GM12878 (cell line): ENCODE measurements around the gene NNAT. TPM values are rescaled to one million over a fixed set of nuclear protein-coding genes. Genes with fewer than 3 reads are reported as not detected.

Source experiments
- ATAC-seq: fragments of 200-7000 bp; cut with Tn5 transposase; 3 replicates; pipeline ENCODE4 v1.9.1; 2020; ENCODE audit warnings: mild to moderate bottlenecking, moderate library complexity
- BruUV-seq: library from RNA; stranded (reverse); fragments of 400-500 nt; replicated peaks from 2 replicates; lab custom pipeline; 2021; lab: Mats Ljungman, UMichigan
- CTCF ChIA-PET: fragments of 300-600 bp; sonication (Branson Sonifier 250); formaldehyde crosslinking; extraction: SDS; loops from one replicate; lab custom pipeline; 2021; ENCODE audit warnings: inconsistent platforms; lab: Yijun Ruan, JAX
- POLR2A ChIA-PET: fragments of 350-600 bp; formaldehyde crosslinking; extraction: SDS; loops from one replicate; lab custom pipeline; 2021; ENCODE audit warnings: inconsistent platforms; lab: Charles Lee
- RAD21 ChIA-PET: fragments of 300-600 bp; sonication (Branson Sonifier 250); formaldehyde crosslinking; loops from one replicate; lab custom pipeline; 2023; ENCODE audit warnings: antibody characterized with exemption; ENCODE audit not compliant: unreplicated experiment; lab: Charles Lee
- SMC1A ChIA-PET: fragments of 300-600 bp; sonication (Branson Sonifier 250); formaldehyde crosslinking; loops from one replicate; lab custom pipeline; 2023; ENCODE audit not compliant: unreplicated experiment, uncharacterized antibody; lab: Charles Lee
- DNase-seq: peaks from one replicate; pipeline ENCODE4 v3.0.0-alpha.2; 2011; ENCODE audit warnings: low read depth, low spot score
- FAIRE-seq: peaks from 3 replicates; lab custom pipeline; 2011; peaks lifted over from hg19 to GRCh38; lab: Jason Lieb, UNC
- H2AFZ ChIP-seq: 2 replicates; pipeline ENCODE4 v1.6.0; 2011; ENCODE audit warnings: low read depth, low read length, control low read depth; ENCODE audit not compliant: control insufficient read depth
- H3K27ac ChIP-seq: 2 replicates; pipeline ENCODE4 v1.5.1; 2011; ENCODE audit warnings: control low read depth; ENCODE audit not compliant: control insufficient read depth, insufficient read depth
- H3K27me3 ChIP-seq, 2 experiments: replicated peaks in 1 of 2; 2 replicates each; pipeline versions ENCODE4 v1.6.0 to v1.6.1; 2011; ENCODE audit warnings: low read length in 1 of 2; ENCODE audit not compliant: control insufficient read depth in 2 of 2, insufficient read depth in 2 of 2
- H3K36me3 ChIP-seq, 2 experiments: 2 replicates each; pipeline ENCODE4 v1.5.1; 2011; ENCODE audit warnings: low read length in 1 of 2; ENCODE audit not compliant: control insufficient read depth in 2 of 2, insufficient read depth in 2 of 2
- H3K4me1 ChIP-seq: 2 replicates; pipeline ENCODE4 v1.6.1; 2011; ENCODE audit warnings: mild to moderate bottlenecking, low read length, moderate library complexity, mixed read lengths; ENCODE audit not compliant: control insufficient read depth, insufficient read depth
- H3K4me2 ChIP-seq: 2 replicates; pipeline ENCODE4 v1.6.0; 2011; ENCODE audit warnings: control low read depth; ENCODE audit not compliant: control insufficient read depth, insufficient read depth
- H3K4me3 ChIP-seq: fragments of 200-600 bp; sonication (generic); 2 replicates; pipeline ENCODE4 v1.5.1; 2016
- H3K79me2 ChIP-seq: 2 replicates; pipeline ENCODE4 v1.6.0; 2011; ENCODE audit warnings: low read length; ENCODE audit not compliant: control insufficient read depth, insufficient read depth
- H3K9ac ChIP-seq: 2 replicates; pipeline ENCODE4 v1.8.0; 2011; ENCODE audit warnings: low read length, control low read depth, mixed read lengths; ENCODE audit not compliant: control insufficient read depth, insufficient read depth
- H3K9me3 ChIP-seq: replicated peaks from 3 replicates; pipeline ENCODE4 v1.5.1; 2011; ENCODE audit warnings: mild to moderate bottlenecking, low read length; ENCODE audit not compliant: control insufficient read depth, insufficient read depth
- H4K20me1 ChIP-seq: 2 replicates; pipeline ENCODE4 v1.6.0; 2011; ENCODE audit not compliant: control insufficient read depth, insufficient read depth
- BHLHE40 ChIP-seq, 2 experiments: fragments of 450-650 bp in 1 of 2; IDR thresholded peaks; 2 replicates each; pipeline ENCODE4 v1.6.1; 2011 to 2017; ENCODE audit warnings: low read depth in 2 of 2, borderline replicate concordance in 1 of 2, improper control_type of control experiment in 1 of 2, low read length in 1 of 2, mild to moderate bottlenecking in 1 of 2
- EED ChIP-seq: sonication (generic); IDR thresholded peaks from 2 replicates; pipeline ENCODE4 v1.6.1; 2016; ENCODE audit warnings: antibody characterized with exemption, low read depth
- GABPA ChIP-seq: IDR thresholded peaks from 2 replicates; pipeline ENCODE4 v1.6.1; 2014; ENCODE audit warnings: antibody characterized with exemption, low read depth, mild to moderate bottlenecking, inconsistent platforms
- MEF2B ChIP-seq: fragments of 450-650 bp; IDR thresholded peaks from 2 replicates; pipeline ENCODE4 v1.6.1; 2018; ENCODE audit warnings: mild to moderate bottlenecking, moderate library complexity; ENCODE audit not compliant: partially characterized antibody, poor library complexity, severe bottlenecking
- MTA2 ChIP-seq: fragments of 450-650 bp; IDR thresholded peaks from 2 replicates; pipeline ENCODE4 v1.6.1; 2016; ENCODE audit warnings: low read depth, mild to moderate bottlenecking, moderate library complexity
- RUNX3 ChIP-seq: IDR thresholded peaks from 2 replicates; pipeline ENCODE4 v1.6.1; 2012; ENCODE audit warnings: low read length, inconsistent platforms
- SREBF2 ChIP-seq: IDR thresholded peaks from 2 replicates; pipeline ENCODE4 v1.6.1; 2012; ENCODE audit warnings: mild to moderate bottlenecking, low read length
- YY1 ChIP-seq: IDR thresholded peaks from 2 replicates; pipeline ENCODE4 v1.6.1; 2011; ENCODE audit warnings: low read depth, mild to moderate bottlenecking, low read length
- WGBS: methylation state at CpG from one replicate; pipeline ENCODE4 v1.1.6; 2016; ENCODE audit warnings: low lambda C conversion rate; ENCODE audit not compliant: insufficient replicate concordance, insufficient coverage; ENCODE audit errors: missing lambda C conversion rate; 5-methylcytosine and 5-hydroxymethylcytosine counted together
- in situ Hi-C: fragments of 300-500 bp; cut with MboI; formaldehyde crosslinking; loops from 9 replicates; pipeline ENCODE4 v1.14.3; 2018; ENCODE audit warnings: mixed read lengths
- intact Hi-C: fragments of 100-400 bp; cut with micrococcal nuclease; formaldehyde crosslinking; loops from one replicate; pipeline ENCODE4 v1.14.2; 2022; ENCODE audit not compliant: unreplicated experiment
- polyA plus RNA-seq, 11 experiments: library from polyadenylated mRNA; depleted of rRNA in 4 of 11; unstranded in 6 of 11; stranded (reverse) in 5 of 11; fragments of >200 nt; fragmentation: Nextera tagmentation in 4 of 11; fragmentation: Illumina TruSeq in 1 of 11; extraction: Ambion mirVana in 4 of 11; extraction: Trizol in 1 of 11; gene quantifications; 1 replicate in 1 of 11; 2 replicates in 10 of 11; pipeline versions ENCODE4 v1.2.1 to v1.2.3, GENCODE V29; 2011 to 2016; ENCODE audit warnings: inconsistent platforms in 2 of 11, missing spikeins in 2 of 11, low read depth in 1 of 11
- total RNA-seq, 4 experiments: library from RNA; depleted of rRNA in 3 of 4; stranded (reverse); fragments of >200 nt in 3 of 4; fragmentation: Illumina TruSeq in 1 of 4; extraction: Trizol in 1 of 4; gene quantifications; 2 replicates each; pipeline versions ENCODE4 v1.2.1 to v1.2.3, GENCODE V29; 2013 to 2021
- TF ChIP-seq, protein P1 (sequence below), 3 experiments: IDR thresholded peaks in 2 of 3; conservative IDR thresholded peaks in 1 of 3; 2 replicates each; pipeline ENCODE4 v1.5.1; 2011; ENCODE audit warnings: low read depth in 3 of 3, low read length in 3 of 3, mild to moderate bottlenecking in 3 of 3, control low read depth in 2 of 3, moderate library complexity in 2 of 3, inconsistent platforms in 1 of 3, mixed read lengths in 1 of 3; ENCODE audit not compliant: control insufficient read depth in 2 of 3, insufficient read depth in 1 of 3; ENCODE audit errors: extremely low read depth in 1 of 3
- TF ChIP-seq, protein P2 (sequence below): IDR thresholded peaks from 2 replicates; pipeline ENCODE4 v1.6.1; 2011; ENCODE audit warnings: low read depth, low read length, improper control_type of control experiment, borderline replicate concordance
- TF ChIP-seq, protein P3 (sequence below): fragments of 450-650 bp; IDR thresholded peaks from 2 replicates; pipeline ENCODE4 v1.6.1; 2016; ENCODE audit warnings: mild to moderate bottlenecking, moderate library complexity, borderline replicate concordance
- TF ChIP-seq, protein P4 (sequence below): fragments of 450-650 bp; conservative IDR thresholded peaks from 2 replicates; pipeline ENCODE4 v1.6.1; 2017; ENCODE audit warnings: mild to moderate bottlenecking, moderate library complexity

The NNAT gene
- total and polyA plus RNA-seq, 10 of the 15 experiments (the other 5 are each of a cell fraction or from before 2014, with no cell fraction given) = 0.22 to 0.99 (median 0.42) TPM; not detected in 7

DNA sequence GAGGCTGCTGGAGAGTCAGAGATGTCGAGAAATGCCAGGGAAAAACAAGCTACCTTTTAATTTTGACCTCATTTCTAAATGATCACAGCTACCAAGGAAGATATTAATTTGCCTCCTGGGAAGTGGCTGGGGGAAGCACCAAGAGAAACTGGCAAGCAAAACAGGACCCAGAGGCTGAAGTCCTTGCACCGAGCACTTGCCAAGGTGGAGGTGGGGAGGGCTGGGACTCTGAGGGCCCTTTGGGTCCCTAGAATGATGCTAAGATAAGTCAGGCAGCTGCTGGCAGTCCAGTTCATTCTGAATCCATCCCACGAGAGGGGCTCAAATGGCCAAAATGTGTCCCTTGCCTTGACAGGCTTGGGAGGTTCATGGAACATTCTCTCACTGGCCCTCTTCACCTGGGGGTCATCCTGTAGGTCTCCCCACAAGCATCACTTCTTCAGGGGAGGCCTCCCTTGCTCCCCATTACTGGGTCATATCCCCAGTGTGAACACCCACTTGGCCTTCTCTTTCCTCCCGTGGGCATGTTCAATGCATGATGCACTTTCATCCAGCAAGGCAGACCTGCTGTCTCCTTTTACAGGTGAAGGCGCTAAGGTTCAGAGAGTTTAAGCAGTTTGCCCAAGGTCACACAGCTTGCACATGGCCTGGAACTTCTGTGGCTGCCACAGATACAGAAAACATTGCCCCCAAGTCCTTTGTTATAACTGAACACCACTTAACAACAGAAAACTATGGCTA is 45.7 kb downstream of the NNAT start:
- intact Hi-C loops = loop anchor here (10.0 kb wide), 1 partner anchor 188 kb away; no protein-coding TSS in a partner anchor
- in situ Hi-C loops = loop anchor here (5.0 to 10.0 kb wide), 2 partner anchors 426 to 658 kb away; no protein-coding TSS in a partner anchor

More for the DNA sequence above, 45.7 kb downstream of the NNAT start:
- H3K36me3 ChIP-seq = no peaks in the 10 kb centered on the region
- no peak for FAIRE-seq
- H3K27ac ChIP-seq = no peak overlapping the region
- CTCF ChIA-PET = interaction anchor here (0.8 to 4.3 kb wide), 6 partner anchors 8 to 660 kb away, joined by 3 to 26 read pairs (median 3); no protein-coding TSS in a partner anchor
- no peaks in the 10 kb centered on the region for H3K79me2 ChIP-seq
- DNase-seq = no peak
- H2AFZ ChIP-seq = no peak overlapping the region
- POLR2A ChIA-PET = no interaction called here
- no peaks in the 10 kb centered on the region for H3K9me3 ChIP-seq
- SMC1A ChIA-PET = interaction anchor here (0.7 to 2.9 kb wide), 3 partner anchors 9 to 425 kb away, joined by 3 to 9 read pairs (median 3); no protein-coding TSS in a partner anchor
- H3K4me3 ChIP-seq = no peak overlapping the region
- RAD21 ChIA-PET = interaction anchor here (0.6 to 0.7 kb wide), 2 partner anchors 425 to 426 kb away, joined by 3 to 4 read pairs; no protein-coding TSS in a partner anchor
- no peak for TF ChIP-seq MTA2
- no peak for TF ChIP-seq BHLHE40 (IDR thresholded peaks at IDR 0.05; ENCODE audit: borderline replicate concordance in 1 of 2, low read depth in 2 of 2, low read length in 1 of 2)
- TF ChIP-seq RUNX3 = no peak
- TF ChIP-seq, protein P1, sequence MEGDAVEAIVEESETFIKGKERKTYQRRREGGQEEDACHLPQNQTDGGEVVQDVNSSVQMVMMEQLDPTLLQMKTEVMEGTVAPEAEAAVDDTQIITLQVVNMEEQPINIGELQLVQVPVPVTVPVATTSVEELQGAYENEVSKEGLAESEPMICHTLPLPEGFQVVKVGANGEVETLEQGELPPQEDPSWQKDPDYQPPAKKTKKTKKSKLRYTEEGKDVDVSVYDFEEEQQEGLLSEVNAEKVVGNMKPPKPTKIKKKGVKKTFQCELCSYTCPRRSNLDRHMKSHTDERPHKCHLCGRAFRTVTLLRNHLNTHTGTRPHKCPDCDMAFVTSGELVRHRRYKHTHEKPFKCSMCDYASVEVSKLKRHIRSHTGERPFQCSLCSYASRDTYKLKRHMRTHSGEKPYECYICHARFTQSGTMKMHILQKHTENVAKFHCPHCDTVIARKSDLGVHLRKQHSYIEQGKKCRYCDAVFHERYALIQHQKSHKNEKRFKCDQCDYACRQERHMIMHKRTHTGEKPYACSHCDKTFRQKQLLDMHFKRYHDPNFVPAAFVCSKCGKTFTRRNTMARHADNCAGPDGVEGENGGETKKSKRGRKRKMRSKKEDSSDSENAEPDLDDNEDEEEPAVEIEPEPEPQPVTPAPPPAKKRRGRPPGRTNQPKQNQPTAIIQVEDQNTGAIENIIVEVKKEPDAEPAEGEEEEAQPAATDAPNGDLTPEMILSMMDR (IDR thresholded peaks at IDR 0.05 in 2 of 3, conservative IDR thresholded peaks at IDR 0.05 in 1 of 3; ENCODE audit: control insufficient read depth in 2 of 3, extremely low read depth in 1 of 3, insufficient read depth in 1 of 3, low read depth in 3 of 3, low read length in 3 of 3) = no peak
- no peak for TF ChIP-seq GABPA
- no peak for TF ChIP-seq MEF2B
- no peak for TF ChIP-seq SREBF2
- TF ChIP-seq, protein P2, sequence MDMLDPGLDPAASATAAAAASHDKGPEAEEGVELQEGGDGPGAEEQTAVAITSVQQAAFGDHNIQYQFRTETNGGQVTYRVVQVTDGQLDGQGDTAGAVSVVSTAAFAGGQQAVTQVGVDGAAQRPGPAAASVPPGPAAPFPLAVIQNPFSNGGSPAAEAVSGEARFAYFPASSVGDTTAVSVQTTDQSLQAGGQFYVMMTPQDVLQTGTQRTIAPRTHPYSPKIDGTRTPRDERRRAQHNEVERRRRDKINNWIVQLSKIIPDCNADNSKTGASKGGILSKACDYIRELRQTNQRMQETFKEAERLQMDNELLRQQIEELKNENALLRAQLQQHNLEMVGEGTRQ = no peak
- no peak for TF ChIP-seq EED
- TF ChIP-seq, protein P3, sequence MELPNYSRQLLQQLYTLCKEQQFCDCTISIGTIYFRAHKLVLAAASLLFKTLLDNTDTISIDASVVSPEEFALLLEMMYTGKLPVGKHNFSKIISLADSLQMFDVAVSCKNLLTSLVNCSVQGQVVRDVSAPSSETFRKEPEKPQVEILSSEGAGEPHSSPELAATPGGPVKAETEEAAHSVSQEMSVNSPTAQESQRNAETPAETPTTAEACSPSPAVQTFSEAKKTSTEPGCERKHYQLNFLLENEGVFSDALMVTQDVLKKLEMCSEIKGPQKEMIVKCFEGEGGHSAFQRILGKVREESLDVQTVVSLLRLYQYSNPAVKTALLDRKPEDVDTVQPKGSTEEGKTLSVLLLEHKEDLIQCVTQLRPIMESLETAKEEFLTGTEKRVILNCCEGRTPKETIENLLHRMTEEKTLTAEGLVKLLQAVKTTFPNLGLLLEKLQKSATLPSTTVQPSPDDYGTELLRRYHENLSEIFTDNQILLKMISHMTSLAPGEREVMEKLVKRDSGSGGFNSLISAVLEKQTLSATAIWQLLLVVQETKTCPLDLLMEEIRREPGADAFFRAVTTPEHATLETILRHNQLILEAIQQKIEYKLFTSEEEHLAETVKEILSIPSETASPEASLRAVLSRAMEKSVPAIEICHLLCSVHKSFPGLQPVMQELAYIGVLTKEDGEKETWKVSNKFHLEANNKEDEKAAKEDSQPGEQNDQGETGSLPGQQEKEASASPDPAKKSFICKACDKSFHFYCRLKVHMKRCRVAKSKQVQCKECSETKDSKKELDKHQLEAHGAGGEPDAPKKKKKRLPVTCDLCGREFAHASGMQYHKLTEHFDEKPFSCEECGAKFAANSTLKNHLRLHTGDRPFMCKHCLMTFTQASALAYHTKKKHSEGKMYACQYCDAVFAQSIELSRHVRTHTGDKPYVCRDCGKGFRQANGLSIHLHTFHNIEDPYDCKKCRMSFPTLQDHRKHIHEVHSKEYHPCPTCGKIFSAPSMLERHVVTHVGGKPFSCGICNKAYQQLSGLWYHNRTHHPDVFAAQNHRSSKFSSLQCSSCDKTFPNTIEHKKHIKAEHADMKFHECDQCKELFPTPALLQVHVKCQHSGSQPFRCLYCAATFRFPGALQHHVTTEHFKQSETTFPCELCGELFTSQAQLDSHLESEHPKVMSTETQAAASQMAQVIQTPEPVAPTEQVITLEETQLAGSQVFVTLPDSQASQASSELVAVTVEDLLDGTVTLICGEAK = no peak
- TF ChIP-seq YY1 = no peak
- TF ChIP-seq, protein P4, sequence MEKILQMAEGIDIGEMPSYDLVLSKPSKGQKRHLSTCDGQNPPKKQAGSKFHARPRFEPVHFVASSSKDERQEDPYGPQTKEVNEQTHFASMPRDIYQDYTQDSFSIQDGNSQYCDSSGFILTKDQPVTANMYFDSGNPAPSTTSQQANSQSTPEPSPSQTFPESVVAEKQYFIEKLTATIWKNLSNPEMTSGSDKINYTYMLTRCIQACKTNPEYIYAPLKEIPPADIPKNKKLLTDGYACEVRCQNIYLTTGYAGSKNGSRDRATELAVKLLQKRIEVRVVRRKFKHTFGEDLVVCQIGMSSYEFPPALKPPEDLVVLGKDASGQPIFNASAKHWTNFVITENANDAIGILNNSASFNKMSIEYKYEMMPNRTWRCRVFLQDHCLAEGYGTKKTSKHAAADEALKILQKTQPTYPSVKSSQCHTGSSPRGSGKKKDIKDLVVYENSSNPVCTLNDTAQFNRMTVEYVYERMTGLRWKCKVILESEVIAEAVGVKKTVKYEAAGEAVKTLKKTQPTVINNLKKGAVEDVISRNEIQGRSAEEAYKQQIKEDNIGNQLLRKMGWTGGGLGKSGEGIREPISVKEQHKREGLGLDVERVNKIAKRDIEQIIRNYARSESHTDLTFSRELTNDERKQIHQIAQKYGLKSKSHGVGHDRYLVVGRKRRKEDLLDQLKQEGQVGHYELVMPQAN = no peak
- no peak overlapping the region for H3K4me2 ChIP-seq
- H3K9ac ChIP-seq = no peak overlapping the region
- no peaks in the 10 kb centered on the region for H4K20me1 ChIP-seq
- WGBS = 19% methylated on average over 5 of the region's 5 CpGs
- no TSS peak for BruUV-seq
- peaks cover 2 to 12% of the 10 kb centered on the region in 2 experiments for H3K27me3 ChIP-seq
- H3K4me1 ChIP-seq = no peaks in the 10 kb centered on the region
- ATAC-seq = no peak
